OCI-LY7 (cell line): Measurements from ENCODE around the gene SKOR2.

ENCODE experiments used
- EZH2phosphoT487 ChIP-seq: fragments of 200-600 bp; sonication (generic); IDR thresholded peaks from 2 replicates; pipeline ENCODE4 v1.6.1; 2018; ENCODE audit warnings: low read depth, borderline replicate concordance, mild to moderate bottlenecking, mixed run types, antibody characterized with exemption, low read length, moderate library complexity, mixed read lengths
- TF ChIP-seq, protein P1 (sequence below): fragments of 200-600 bp; sonication (generic); conservative IDR thresholded peaks from 2 replicates; pipeline ENCODE4 v1.5.1; 2014; ENCODE audit warnings: mild to moderate bottlenecking, antibody characterized with exemption, low read length, moderate library complexity, mixed read lengths

DNA sequence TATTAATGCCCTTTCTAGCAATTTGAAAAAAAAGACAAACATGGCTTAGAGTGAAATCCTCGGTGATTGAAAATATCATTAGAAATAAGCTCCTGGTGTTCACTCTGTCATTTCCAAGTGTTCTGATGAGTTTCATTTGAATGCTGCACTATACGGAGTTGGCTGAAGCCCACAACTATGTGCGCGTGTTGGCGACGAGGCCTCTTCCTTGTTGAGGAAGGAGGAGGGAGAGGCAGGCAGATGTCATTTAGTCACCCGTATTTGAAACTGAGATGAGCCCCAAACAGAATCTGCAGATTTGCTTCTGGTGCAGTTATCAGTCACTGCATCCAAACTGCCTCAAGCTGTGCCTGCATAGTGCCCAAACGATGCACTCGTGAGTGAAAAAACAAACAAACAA is 23.5 kb upstream of the SKOR2 start:
- TF ChIP-seq, protein P1, sequence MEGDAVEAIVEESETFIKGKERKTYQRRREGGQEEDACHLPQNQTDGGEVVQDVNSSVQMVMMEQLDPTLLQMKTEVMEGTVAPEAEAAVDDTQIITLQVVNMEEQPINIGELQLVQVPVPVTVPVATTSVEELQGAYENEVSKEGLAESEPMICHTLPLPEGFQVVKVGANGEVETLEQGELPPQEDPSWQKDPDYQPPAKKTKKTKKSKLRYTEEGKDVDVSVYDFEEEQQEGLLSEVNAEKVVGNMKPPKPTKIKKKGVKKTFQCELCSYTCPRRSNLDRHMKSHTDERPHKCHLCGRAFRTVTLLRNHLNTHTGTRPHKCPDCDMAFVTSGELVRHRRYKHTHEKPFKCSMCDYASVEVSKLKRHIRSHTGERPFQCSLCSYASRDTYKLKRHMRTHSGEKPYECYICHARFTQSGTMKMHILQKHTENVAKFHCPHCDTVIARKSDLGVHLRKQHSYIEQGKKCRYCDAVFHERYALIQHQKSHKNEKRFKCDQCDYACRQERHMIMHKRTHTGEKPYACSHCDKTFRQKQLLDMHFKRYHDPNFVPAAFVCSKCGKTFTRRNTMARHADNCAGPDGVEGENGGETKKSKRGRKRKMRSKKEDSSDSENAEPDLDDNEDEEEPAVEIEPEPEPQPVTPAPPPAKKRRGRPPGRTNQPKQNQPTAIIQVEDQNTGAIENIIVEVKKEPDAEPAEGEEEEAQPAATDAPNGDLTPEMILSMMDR = no peak
- TF ChIP-seq EZH2phosphoT487 = no peak
